ENCODE results near the gene IRGC. TPM values are rescaled to one million over a fixed set of nuclear protein-coding genes. Genes with fewer than 3 reads are reported as not detected.

IRGC gene
- total RNA-seq, 2 donors from 2014 or later, result not detected

DNA sequence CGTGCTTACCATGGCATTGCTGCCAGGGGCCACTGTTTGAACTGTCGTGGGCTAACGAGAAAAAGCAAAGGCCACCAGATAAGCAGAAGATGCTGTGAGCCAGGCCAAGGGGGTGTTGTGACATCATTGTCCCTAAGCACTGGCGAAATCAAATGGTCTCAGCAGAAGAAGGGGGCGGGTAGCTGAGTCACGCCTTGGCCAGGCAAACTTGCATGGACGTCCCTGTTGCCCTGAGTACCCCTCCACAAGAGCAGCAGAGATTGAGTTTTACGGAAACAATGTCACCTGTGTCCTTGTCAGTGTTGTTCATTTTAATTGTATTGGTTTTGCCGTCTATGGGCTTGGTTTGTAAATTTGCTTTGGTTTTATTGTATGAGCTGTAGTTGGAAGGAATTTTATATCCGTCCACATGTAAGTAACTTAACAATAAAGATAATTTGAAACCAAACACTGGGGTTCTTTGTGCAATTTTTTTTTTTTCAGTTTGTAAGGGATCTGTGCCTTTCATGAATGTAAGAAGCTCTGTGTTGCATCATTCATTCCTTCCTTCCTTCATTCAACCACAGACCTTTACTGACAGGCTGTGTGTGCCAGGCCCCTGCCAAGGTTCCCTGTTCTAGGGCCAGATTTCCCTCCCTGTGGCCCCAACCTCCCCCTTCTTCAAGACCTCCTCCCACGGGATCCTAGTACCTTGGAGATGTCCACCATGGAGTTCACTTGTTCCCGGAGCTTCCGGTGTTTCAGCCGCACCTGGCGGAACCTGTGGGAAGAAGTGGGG is 52.6 kb downstream of the IRGC start:
- H3K9me3 ChIP-seq, result no peaks in the 10 kb centered on the region
- no peaks in the 10 kb centered on the region for H3K36me3 ChIP-seq (replicated peaks in 1 of 2; ENCODE audit: insufficient read depth in 1 of 2, low read depth in 2 of 2)
- no peak overlapping the region for H3K27ac ChIP-seq
- WGBS, 2 donors, result 53 to 60% methylated on average over 15 of the region's 15 CpGs
- ATAC-seq (no peak), DNase-seq (peak in 1 of 4 donors; percentile 62)
- H3K4me3 ChIP-seq, result no peak overlapping the region
- no peak for TF ChIP-seq POLR2A (IDR thresholded peaks at IDR 0.05)
- TF ChIP-seq, protein P1, sequence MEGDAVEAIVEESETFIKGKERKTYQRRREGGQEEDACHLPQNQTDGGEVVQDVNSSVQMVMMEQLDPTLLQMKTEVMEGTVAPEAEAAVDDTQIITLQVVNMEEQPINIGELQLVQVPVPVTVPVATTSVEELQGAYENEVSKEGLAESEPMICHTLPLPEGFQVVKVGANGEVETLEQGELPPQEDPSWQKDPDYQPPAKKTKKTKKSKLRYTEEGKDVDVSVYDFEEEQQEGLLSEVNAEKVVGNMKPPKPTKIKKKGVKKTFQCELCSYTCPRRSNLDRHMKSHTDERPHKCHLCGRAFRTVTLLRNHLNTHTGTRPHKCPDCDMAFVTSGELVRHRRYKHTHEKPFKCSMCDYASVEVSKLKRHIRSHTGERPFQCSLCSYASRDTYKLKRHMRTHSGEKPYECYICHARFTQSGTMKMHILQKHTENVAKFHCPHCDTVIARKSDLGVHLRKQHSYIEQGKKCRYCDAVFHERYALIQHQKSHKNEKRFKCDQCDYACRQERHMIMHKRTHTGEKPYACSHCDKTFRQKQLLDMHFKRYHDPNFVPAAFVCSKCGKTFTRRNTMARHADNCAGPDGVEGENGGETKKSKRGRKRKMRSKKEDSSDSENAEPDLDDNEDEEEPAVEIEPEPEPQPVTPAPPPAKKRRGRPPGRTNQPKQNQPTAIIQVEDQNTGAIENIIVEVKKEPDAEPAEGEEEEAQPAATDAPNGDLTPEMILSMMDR (IDR thresholded peaks at IDR 0.05), result no peak
- intact Hi-C loops (cut with DNase I), result no loop called here
- no peaks in the 10 kb centered on the region for H3K4me1 ChIP-seq
- H3K27me3 ChIP-seq, result no peaks in the 10 kb centered on the region

DNA sequence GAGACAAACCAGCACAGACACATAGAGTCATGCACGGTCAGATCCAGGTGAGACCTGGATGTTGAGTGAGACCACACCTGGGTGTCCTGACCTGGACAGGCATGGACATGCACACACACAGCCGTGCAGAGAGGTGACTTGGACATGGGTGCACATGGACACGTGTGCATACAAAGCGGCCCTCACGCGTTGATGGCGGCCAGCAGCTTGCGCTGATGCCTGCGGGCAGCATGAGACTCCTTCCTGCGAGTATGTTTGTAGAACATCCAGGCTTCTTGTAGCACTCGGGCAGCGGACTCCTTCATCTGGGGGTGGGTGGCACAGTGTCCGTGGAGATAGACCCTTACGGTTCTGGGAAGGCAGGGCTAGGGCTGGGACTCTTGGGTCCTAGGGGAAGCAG is 53.4 kb downstream of the IRGC start:
- intact Hi-C loops (cut with DNase I), result no loop called here
- no peak for DNase-seq
- Histone ChIP-seq H3K9me3 (no peaks in the 10 kb centered on the region), H3K27me3 (no peaks in the 10 kb centered on the region), H3K27ac (no peak overlapping the region), H3K4me3 (no peak overlapping the region), H3K36me3 (replicated peaks in 1 of 2; ENCODE audit: insufficient read depth in 1 of 2, low read depth in 2 of 2) (no peaks in the 10 kb centered on the region), H3K4me1 (peaks cover 5% of the 10 kb centered on the region)
- no peak for ATAC-seq
- 67 to 88% methylated on average over 1 to 14 of the region's 14 CpGs for WGBS, 2 donors
- TF ChIP-seq, protein P1 (IDR thresholded peaks at IDR 0.05), result no peak
- TF ChIP-seq POLR2A (IDR thresholded peaks at IDR 0.05), result no peak

Other genes starting within 250 kb of the IRGC start
- 10 to 100 TPM; 14.5 to 16.9 TPM for gene PHLDB3, start 211.3 kb upstream of the IRGC start, total RNA-seq
- gene ETHE1, start 188.9 kb upstream of the IRGC start, total RNA-seq, result 10 to 100 TPM; 21.1 to 29.8 TPM
- gene ZNF575, start 182.9 kb upstream of the IRGC start, total RNA-seq, result under 1 TPM in 1 of 2 donors, not detected in 1; 0.52 TPM
- gene XRCC1, start 140.5 kb upstream of the IRGC start, total RNA-seq, result 10 to 100 TPM; 19.7 to 31.0 TPM
- gene PINLYP, start 140.3 kb upstream of the IRGC start, total RNA-seq, result 1 to 10 TPM in 1 of 2 donors, not detected in 1; 4.6 TPM
- gene IRGQ, start 119.9 kb upstream of the IRGC start, total RNA-seq, result 10 to 100 TPM in 1 of 2 donors, 1 to 10 TPM in 1; 9.1 to 20.1 TPM
- 1 to 10 TPM; 4.6 to 8.6 TPM for gene ZNF576, start 119.5 kb upstream of the IRGC start, total RNA-seq
- 1 to 10 TPM in 1 of 2 donors, under 1 TPM in 1; 0.33 to 2.1 TPM for gene SRRM5, start 104.0 kb upstream of the IRGC start, total RNA-seq
- gene ZNF428, start 96.4 kb upstream of the IRGC start, total RNA-seq, result 10 to 100 TPM; 24.4 to 31.6 TPM
- gene CADM4, start 76.2 kb upstream of the IRGC start, total RNA-seq, result 1 to 10 TPM; 2.0 to 2.6 TPM
- gene PLAUR, start 45.9 kb upstream of the IRGC start, total RNA-seq, result 10 to 100 TPM in 1 of 2 donors, 1 to 10 TPM in 1; 5.4 to 25.4 TPM
- gene SMG9, start 38.9 kb downstream of the IRGC start, total RNA-seq, result 10 to 100 TPM in 1 of 2 donors, 1 to 10 TPM in 1; 8.3 to 52.1 TPM
- gene KCNN4, start 64.9 kb downstream of the IRGC start, total RNA-seq, result 1 to 10 TPM in 1 of 2 donors, not detected in 1; 2.9 TPM
- not detected for gene LYPD5, start 86.4 kb downstream of the IRGC start, total RNA-seq
- 1 to 10 TPM; 3.6 to 6.6 TPM for gene ZNF283, start 111.2 kb downstream of the IRGC start, total RNA-seq
- under 1 TPM in 1 of 2 donors, not detected in 1; 0.78 TPM for gene ZNF404, start 167.9 kb downstream of the IRGC start, total RNA-seq
- gene ZNF45, start 219.2 kb downstream of the IRGC start, total RNA-seq, result 10 to 100 TPM in 1 of 2 donors, 1 to 10 TPM in 1; 8.0 to 19.8 TPM
- gene ZNF221, start 235.2 kb downstream of the IRGC start, total RNA-seq, result 1 to 10 TPM; 1.3 to 4.7 TPM